HG02623 (cell line): Measurements from ENCODE around the gene ROR2.

Experiments
- ATAC-seq: cut with Tn5 transposase; IDR thresholded peaks from one replicate; pipeline ENCODE4 v1.9.1; 2021; ENCODE audit warnings: moderate library complexity; ENCODE audit not compliant: unreplicated experiment

Gene ROR2

DNA sequence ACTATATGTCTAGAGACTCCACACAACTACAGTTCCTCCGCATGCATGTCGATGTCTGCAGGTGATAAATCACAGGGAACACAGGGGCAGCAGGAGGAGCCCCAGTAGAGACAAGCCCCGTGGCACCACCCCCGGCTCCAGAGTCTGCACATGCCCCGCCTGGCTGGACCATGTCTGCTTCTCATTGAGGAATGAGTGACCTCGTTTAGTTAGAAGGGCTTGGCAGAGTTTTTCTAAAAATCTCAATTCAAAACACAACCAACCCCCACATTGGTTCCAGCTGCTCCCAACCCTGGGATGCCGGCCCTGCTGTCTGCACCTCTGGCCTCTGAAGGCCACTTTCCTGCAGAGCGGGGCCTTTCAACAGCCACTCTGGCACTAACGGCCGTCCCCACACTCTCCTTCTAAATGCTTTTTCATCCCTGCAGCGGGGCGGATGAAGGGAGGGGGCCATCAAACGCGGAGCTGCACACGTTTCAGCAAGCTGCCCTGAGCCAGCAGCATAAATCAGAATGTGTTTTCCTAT lies 106.3 kb downstream of the ROR2 start:
- ATAC-seq, result no peak

DNA sequence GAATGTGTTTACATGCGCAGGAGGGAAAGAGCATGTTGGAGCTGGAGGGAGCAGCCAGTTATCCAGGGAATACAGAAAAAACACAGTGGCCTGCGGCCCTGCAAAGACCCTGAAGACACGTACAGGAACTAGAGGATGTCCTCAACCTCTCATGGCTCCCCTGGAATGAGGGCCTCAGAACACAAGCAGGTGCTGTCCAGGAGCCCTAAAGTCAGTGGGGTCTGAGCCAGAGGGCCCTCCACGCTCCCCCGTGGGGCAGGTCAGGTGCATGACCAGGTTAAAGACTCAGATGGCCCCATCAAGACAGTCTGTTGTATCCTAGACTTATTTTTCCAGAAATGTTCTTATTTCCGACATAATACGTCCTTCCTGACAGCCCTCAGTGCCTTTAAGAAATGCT lies 106.9 kb downstream of the ROR2 start:
- no peak for ATAC-seq

DNA sequence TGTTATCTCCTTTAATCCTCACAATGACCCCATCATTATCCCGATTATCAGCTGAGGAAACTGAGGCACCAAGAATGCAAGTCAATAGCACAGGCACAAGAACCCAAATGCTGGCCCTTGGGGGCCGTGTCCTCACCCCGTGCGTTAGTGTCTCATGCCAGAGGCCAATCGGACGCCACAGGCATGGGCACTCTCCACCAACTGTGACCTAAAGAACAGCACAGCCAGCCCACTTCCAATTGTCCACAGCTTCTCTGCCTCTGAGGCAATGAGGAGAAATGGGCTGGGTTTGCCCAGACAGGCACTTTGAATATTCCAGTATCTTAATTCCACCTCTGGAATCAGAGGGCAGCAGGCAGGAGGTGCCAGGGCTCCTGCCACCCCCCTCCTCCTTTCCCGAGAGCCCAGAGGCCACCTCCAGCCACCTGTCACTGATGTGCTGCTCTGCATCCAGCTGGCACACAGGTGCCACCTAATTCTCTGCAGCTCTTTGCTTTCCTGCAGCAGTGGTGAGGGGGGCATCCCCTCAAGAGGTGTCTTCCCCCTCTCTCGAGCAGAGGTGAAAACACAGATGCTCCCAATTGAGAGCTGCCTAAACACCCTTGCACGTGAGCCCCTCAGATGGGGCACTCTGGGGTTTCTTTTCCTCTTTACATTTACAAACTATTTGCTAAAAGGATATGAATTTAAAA lies 107.5 kb downstream of the ROR2 start:
- ATAC-seq, result no peak

DNA sequence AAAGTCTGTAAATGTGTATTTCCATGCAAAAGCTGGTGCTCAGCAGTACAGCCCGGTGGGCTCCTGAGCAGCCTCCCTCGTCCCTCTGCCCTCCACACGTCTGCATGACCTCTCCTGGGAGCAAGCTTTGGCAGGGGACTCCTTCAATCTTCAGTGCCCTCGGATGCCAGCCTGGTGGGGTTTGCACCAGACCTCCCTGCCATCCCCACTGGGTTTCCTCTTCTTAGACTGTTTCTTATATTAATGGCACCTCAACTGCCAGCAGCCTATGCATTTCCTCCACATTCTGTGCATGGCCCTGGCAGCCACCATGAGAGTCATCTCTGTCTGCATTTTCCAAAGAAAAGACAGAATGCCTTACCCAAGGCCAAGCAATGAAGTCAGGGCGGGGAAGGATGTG lies 108.4 kb downstream of the ROR2 start:
- no peak for ATAC-seq

DNA sequence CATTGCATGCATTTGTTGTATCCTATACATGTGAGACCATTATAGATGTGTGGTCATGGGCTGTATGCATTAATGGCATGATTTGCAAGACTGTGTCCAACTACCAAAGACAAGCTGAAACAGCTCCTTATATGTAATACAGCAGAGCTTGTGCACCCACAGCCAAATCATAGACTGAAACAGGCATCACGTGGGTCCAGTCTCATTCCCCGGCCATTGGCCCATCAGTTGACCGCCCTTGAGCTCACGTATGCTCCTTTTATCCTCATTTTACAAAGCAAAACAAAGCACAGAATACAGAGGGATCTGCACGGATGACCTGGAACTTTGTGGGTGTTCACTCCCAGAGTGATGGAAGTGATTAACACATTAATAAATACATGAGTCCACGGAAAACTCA lies 109.1 kb downstream of the ROR2 start:
- no peak for ATAC-seq

DNA sequence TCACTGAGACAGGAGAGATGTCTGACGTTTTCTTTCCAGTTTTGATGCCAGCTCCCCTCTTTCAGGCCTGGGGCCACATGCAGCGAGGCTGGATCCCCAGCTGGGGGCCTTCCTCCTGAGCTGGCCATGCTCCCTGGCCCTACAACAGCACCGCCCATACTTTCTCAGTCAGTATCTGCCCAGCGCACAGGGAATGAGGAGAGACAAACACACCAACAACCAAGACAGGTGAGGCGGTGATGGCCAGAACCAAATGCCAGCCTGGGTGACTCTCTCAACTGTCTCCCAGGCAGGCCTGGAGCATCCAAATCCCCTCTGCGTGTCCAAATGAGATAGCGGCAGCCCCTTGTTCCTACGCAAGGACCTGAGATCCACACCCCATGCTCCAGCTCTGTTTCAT lies 109.6 kb downstream of the ROR2 start:
- ATAC-seq, result no peak

DNA sequence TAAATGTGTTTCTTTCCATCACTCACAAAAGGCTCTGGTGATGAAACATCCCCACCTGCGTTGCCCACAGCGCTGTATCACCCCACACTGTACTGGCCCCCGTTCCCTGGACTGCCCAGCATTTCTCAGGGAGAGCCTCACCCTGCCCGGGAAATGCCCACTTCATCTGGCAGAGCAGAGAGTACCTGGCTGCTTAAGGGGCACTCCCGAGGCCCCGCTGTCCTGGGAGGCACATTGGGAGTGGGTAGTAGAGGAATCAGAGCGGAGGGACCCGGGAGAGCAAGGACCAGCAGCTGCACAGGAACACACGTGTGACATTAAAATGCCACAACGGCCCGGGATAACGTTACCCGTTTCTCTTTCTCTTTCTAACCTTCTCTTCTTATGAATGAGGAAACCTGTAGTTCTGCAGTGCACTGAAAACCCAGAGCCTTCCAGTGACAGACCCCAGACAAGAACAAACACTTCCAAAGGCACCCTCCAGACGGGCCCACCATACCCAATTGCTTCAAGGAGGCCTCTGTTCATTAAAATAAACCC lies 110.0 kb downstream of the ROR2 start:
- ATAC-seq, result no peak

DNA sequence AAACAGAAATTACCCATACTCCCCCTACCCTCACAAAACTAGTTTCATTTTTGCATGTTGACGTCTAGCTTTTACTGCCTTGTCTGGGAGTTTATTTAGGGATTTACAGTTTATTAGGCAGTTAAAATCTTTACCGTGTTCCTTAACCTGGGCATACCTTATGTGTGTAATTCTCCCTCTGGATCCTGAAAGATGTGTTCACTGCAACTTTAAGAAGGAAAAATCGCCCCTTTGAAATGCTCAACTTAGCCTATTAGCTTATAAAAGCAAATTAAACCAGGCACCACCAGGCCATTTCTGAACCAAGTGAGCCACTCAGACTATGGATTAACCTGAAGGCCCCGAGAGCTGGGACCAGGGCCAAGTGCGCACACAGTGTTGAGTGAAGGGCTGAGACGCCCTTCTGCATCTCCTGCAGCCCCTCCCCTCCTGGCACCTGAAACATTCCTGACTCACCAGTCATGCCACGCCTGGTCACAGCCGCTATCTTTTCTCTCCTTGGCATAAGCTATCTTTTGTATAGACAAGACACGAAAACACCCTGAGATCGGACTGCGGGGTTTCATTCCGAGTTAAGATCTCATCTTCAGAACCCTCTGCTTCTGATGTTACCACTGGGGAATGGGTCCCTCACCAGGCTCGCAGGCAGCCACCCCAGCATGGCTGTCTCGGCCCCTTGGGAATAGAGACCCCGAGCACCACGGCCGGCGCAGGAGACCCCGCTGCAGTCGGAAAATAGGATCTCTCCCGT lies 111.9 kb downstream of the ROR2 start:
- ATAC-seq, result no peak

DNA sequence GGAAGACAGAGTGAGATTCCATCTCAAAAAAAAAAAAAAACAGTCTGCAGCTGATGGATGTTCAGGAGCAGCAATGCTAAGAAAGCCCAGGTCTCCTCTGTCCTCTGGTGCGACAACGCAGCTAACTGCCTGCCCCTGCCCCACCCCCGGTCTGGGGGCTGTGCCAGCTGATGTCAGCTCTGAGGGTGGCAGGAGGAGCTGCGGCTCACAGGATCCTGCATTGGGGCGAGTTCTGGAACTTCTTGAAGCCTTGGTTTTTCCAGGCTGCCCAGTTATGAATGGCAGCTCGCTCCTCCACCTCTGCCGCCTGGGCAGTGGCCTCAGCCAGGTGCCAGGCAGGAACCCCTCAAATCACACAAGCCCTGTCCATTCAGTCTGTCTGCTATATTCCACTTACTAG lies 113.5 kb downstream of the ROR2 start:
- ATAC-seq, result no peak

DNA sequence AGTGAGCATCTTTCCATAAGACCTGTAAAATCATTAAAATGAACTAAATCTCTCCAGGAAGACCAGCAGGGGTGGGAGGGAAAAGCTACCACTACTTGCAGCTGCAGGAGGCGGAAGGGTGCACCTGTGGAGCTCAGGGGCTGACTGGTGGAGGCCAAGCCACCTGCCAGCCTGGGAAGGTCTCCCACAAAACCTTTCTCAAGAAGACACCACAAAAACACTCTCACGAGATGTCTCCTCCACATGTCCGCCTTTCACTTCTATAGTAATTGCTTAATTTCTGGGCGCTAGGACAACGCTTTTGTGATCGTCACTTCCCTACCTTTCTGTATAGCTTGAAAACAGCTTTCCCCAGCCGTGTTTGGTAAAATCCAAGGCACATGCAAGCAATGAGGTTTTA lies 114.4 kb downstream of the ROR2 start:
- ATAC-seq, result no peak

DNA sequence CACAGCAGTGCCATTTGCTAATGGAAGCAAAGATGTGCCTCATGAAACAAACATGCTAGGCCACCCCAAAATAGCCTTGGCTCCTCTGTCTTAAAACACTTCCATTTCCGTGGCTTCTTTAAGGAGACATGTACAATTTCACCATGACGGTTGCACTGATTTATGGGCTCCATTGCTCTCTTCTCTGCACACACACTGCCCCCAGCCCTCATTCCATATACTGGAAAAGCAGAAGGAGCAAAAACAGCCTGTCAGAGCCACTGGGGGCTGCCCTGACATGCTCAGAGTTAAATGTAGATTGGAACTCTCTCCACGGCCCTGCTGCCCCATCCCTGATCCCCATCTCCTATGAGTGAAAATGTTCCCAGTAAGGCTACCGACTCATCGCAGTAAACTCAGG lies 114.8 kb downstream of the ROR2 start:
- ATAC-seq, result no peak

DNA sequence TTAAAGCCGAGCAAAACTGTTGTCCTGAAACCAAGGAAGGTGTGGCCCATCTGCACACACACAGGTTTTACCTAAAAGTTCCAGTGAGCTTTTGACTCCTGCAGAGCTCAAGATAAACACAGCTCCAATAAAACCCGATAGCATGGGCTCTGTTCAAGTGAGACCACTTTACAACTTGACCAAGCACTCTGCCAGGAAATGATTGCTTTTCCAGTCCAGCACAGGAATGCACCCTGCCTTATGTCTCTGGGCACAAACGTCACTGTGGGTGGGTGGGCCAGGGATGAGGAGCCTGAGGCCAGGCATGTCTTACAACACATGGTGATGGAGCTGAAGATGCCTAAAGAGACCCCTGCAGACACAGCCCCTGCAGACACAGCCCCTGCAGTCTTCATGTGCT lies 115.3 kb downstream of the ROR2 start:
- no peak for ATAC-seq

DNA sequence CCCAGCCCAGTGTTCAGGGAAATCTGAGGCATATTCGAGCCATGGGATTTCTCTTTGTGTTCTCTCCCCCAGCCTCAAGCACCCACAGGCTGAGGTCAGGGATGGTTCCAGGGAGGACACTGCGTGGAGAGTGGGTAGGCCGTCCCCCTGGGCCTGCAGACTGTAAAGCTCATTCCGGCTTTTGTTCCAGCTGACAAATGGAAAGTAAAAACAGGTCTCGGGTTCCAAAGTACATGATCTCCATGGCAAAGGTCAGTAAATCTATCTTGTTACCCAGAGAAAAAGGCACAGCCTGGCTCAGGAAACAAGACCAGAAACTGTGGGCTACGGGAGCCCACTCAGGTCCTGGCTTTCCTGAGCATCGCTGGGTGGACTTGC lies 116.2 kb downstream of the ROR2 start:
- ATAC-seq, result no peak

DNA sequence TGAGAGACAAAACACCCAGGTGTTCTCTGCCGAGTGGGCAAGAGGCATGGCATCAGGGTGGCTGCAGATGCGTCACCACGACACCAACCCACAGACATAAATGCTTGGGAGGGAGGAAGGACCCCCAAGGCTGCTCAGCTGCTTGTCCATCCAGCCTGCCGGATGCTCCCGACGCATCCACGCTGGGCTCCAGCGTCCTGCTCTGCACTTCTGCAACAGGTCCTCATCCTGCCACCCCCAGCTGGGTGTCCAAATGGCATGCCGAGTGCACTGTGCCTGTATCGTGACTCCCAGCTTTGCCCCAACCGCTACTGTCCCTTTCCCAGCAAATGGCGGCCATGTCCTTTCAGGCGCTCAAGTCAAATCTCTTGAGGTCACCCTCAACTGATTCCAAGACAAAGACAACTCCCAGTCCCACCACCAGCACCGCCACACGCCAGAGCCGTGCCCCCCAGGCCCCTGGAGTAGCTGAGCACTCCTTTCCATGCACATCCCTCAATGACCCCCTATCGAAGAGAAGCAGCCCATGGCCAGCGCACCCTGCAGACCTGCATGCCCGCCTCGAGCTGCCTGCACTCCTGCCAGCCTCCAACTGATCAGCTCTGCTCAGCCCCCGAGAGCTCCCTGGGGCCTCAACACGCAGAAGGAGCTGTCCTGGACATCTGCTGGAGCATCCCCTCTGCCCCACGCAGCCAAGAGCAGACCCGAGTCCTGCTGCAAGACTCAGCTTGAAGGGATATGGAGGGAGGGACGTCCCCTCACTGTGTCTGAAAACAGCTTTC lies 116.7 kb downstream of the ROR2 start:
- no peak for ATAC-seq

DNA sequence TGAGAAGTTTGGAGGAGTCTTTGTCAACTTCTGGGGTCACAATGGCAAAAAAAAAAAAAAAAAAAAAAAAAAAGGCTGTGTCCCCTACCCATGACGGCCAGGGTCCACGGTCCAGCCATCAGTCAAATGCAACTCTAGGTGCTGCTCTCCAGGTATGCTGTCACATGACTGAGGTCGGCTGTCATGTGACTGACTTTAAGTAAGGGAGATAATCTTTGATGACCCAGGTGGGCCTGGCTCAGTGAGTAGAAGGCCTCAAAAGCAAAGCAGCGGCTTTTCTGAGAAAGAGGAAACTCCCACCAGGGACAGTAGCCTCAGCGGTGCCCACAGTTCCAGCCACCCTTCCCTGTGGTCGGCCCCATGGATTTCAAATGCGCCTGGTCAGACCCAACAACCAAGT lies 117.7 kb downstream of the ROR2 start:
- ATAC-seq, result no peak

DNA sequence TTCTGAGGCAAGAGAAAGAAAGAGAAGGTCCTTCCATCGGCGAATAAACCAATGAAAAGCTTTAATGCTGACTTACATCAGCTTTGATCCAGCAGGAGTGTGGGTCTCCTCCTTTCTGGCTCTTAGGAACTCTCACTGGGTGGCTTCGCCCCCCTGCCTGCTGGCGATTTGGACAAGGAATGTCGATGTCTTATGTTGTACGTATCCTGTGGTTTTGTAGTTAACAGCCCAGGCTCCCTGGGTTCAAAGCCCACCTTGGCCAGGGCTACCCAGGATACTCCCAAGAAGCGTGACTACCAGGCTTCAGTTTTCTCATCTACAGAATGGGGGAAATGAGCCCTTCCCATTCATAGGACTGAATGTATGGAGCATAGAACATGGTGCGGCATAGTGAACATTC lies 124.2 kb downstream of the ROR2 start:
- ATAC-seq, result no peak

DNA sequence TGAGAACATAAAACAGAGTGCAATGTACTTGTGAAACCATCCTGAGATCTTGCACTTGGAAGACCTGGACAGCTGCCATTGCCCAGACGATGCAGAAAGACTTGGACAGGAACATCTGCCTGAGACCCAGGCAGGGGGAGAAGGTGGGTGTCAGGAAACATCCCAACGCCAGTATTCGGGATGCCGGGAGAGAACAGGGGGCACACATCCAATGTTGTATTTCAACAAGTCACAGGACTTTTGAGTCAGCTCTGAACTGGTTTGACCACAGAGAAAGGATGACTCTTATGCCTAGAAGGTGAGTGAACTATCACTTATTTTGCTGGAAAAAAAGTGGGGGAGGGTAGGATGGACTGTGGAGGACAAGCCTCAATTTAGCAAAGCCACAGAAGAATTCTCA lies 124.6 kb downstream of the ROR2 start:
- no peak for ATAC-seq

DNA sequence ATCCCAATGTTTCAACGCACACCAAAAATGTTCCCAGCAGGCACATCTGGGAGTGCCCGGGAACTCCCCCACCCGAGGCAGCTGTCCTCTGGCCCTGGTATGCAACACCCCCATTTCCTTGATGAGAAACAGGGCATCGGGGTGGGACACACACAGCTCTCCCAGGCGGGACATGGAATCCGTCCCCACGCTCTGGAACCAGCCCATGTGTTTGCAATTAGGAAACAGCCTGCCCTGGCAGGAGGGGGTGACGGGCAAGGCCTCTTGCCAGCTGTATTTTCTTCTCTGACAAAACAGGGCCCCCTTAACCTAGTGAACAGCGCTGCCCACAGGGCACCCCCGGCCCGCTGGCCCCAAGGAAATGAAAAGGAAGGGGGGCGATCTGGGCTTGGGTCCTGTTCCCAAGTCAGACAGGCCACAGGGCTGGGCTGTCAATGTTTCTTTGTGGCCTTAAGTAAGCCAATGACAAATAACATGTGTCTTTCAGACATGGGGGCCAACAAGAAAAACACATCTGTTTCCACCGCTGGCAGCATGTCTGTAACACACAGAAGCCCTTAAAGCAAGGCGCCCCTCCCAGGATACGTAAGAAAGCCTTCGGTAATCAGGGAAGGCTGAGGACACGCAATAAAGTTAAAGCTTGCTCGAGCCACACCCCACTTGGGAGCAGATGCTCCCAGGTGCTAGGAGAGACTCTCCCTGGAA lies 125.3 kb downstream of the ROR2 start:
- ATAC-seq, result no peak

DNA sequence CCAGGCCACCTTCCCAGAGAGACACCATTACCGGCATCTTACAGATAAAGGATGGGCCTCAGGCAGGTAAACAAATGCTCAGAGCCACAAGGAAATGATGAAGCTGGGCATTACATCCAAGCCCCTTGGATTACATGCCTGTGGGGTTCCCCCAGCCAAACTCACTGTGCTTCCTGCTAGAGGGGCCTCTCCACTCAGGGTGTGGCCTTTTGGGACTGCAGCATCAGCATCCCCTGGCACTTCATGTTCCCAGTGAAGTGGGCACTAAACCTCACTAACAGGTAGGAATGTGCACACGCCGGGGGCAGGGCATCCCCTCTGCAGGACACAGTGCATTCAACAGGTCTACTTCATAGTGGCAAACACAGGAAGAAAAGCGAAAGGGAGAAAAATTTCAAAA lies 125.9 kb downstream of the ROR2 start:
- no peak for ATAC-seq

DNA sequence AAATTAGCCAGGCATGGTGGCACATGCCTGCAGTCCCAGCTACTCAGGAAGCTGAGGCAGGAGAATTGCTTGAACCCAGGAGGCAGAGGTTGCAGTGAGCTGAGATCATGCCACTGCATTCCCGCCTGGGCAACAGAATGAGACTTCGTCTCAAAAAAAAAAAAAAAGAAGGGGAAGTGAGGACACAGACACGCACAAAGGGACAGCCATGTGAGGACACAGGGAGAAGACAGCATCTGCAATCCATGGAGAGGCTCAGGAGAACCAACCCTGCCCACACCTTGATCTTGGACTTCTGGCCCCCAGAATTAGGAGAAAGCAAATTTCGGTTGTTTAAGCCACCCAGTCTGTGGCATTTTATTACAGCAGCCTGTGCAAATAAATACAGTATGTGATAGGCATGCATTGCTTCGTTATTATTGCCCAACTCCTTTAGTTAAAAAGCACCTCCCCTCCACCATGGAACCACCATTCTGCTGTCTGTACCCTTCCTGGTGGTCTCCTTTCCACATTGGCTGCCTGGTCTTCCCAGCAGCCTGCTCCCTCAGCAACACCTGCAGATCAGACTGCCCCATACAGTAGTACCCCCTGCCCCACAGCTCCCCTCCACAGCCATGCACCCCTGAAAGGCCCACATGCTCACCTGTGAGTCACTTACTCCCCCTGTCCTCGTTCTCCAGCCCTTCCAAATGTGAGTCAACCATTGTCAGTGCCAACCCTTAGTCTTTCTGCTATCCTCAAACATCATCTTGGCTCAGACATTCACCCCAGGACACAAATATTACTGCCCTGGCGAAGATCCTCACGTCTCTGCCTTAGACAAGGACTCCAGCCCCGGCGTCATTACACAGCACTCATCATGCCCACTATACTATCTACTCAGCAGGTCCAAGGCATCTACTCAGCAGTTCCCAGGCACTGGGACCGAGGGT lies 128.8 kb downstream of the ROR2 start:
- ATAC-seq, result no peak
